ENCODE results near the gene IL2RA. TPM values are rescaled to one million over a fixed set of nuclear protein-coding genes. Genes with fewer than 3 reads are reported as not detected.

The IL2RA gene
- total and polyA plus RNA-seq, 9 of the 15 experiments (the other 6 are each of a cell fraction or from before 2014, with no cell fraction given), result 0.95 TPM; not detected in 8

- no peak for TF ChIP-seq POLR2G (IDR thresholded peaks at IDR 0.05; ENCODE audit: low read depth, low read length)
- TF ChIP-seq ZNF253 (CRISPR knock-in tag; conservative IDR thresholded peaks at IDR 0.05), result no peak
- no peak for TF ChIP-seq YBX1 (IDR thresholded peaks at IDR 0.05)
- TF ChIP-seq SP1 (CRISPR knock-in tag; IDR thresholded peaks at IDR 0.05), result no peak
- TF ChIP-seq ZNF609 (CRISPR knock-in tag; IDR thresholded peaks at IDR 0.05; ENCODE audit: borderline replicate concordance), result no peak
- peak; percentile 92 for TF ChIP-seq NR2C1 (IDR thresholded peaks at IDR 0.05)
- TF ChIP-seq NR2C1 (tag; IDR thresholded peaks at IDR 0.05), result peak; percentile 93
- TF ChIP-seq ZNF561 (CRISPR knock-in tag; conservative IDR thresholded peaks at IDR 0.05), result no peak
- TF ChIP-seq HDGF (IDR thresholded peaks at IDR 0.05), result no peak
- no peak for TF ChIP-seq PHF8 (IDR thresholded peaks at IDR 0.05; ENCODE audit: borderline replicate concordance, low read length)
- peak; percentile 58 for TF ChIP-seq CHD1 (IDR thresholded peaks at IDR 0.05; ENCODE audit: low read length)
- no peak for TF ChIP-seq HMG20B (CRISPR knock-in tag; IDR thresholded peaks at IDR 0.05)
- TF ChIP-seq HDAC1 (IDR thresholded peaks at IDR 0.05), result peak in 1 of 2 experiments; percentile 25; a peak in 1 of 4 replicates
- no peak for TF ChIP-seq USF1 (CRISPR knock-in tag; IDR thresholded peaks at IDR 0.05)
- no peak for TF ChIP-seq NONO (IDR thresholded peaks at IDR 0.05; ENCODE audit: low read depth in 2 of 2, low read length in 1 of 2)
- TF ChIP-seq BCLAF1 (IDR thresholded peaks at IDR 0.05; ENCODE audit: borderline replicate concordance in 1 of 2, control insufficient read depth in 1 of 2, low read depth in 2 of 2, low read length in 1 of 2), result no peak
- no peak for TF ChIP-seq TSC22D4 (tag; IDR thresholded peaks at IDR 0.05)
- no peak for TF ChIP-seq ZNF224 (CRISPR knock-in tag; IDR thresholded peaks at IDR 0.05)
Observed at GRCh38 chr10:5975641-5976473, 86.3 kb downstream of the IL2RA start (continued).
